Osteocyte (in vitro differentiated cells): Measurements from ENCODE around the gene UBXN2A. TPM values are rescaled to one million over a fixed set of nuclear protein-coding genes. Genes with fewer than 3 reads are reported as not detected.

Experiments used
- DNase-seq: peaks from one replicate; pipeline ENCODE4 v3.0.0; 2021; ENCODE audit warnings: mixed read lengths; ENCODE audit not compliant: unreplicated experiment; ENCODE audit errors: extremely low spot score
- H3K27ac Mint-ChIP-seq: one replicate; pipeline ENCODE4 v1.8.0; 2021; ENCODE audit warnings: mild to moderate bottlenecking, mixed read lengths; ENCODE audit not compliant: unreplicated experiment
- H3K27me3 Mint-ChIP-seq: one replicate; pipeline ENCODE4 v1.8.0; 2021; ENCODE audit warnings: mixed read lengths; ENCODE audit not compliant: unreplicated experiment
- H3K36me3 Mint-ChIP-seq: one replicate; pipeline ENCODE4 v1.8.0; 2021; ENCODE audit warnings: mixed read lengths; ENCODE audit not compliant: unreplicated experiment
- H3K4me1 Mint-ChIP-seq: one replicate; pipeline ENCODE4 v1.8.0; 2021; ENCODE audit warnings: mixed read lengths; ENCODE audit not compliant: unreplicated experiment
- H3K4me3 Mint-ChIP-seq: one replicate; pipeline ENCODE4 v1.8.0; 2021; ENCODE audit warnings: mild to moderate bottlenecking, moderate library complexity, mixed read lengths; ENCODE audit not compliant: unreplicated experiment
- H3K9me3 Mint-ChIP-seq: one replicate; pipeline ENCODE4 v1.8.0; 2021; ENCODE audit warnings: mixed read lengths; ENCODE audit not compliant: unreplicated experiment
- total RNA-seq: library from RNA; stranded (reverse); gene quantifications from 2 replicates; pipeline ENCODE4 v1.2.1, GENCODE V29; 2021
- TF ChIP-seq, protein P1 (sequence below): fragments of 200-600 bp; sonication (generic); IDR thresholded peaks from 2 replicates; pipeline ENCODE4 v1.5.0; 2021; ENCODE audit warnings: antibody characterized with exemption, mild to moderate bottlenecking, moderate library complexity

UBXN2A gene
- total RNA-seq, 1 donor from 2014 or later, result 18.8 TPM

DNA sequence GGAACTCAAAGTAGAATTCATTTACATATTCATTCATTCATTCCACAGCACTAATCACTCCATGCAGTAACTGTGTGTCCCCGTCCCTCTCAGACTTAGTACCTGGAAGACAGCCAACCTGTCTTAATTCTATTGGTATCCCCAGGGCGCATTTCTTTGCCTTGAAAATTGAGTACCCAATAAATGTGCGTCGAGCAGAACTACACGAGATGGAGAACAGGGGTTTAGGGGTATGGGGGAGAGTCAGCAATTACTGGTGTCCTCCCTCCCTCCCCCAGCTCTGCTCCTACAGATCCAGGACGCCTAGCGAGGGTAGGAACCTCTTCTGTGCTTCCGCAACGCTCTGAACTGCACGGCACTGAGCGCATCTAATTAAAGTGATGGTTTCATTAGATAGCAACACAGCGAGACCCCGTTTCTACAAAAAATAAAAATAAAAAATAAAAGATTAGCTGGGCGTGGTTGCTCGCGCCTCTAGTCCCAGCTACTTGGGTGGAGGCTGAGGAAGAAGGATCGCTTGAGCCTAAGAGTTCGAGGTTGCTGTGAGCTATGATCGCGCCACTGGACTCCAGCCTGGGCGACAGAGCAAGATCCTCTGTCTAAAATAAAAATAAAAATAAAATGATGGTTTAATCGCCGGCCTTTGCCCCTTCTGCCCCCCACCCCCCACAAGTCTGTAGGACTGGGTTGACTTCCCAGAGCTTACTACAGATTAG, 108.7 kb downstream of the UBXN2A start:
- DNase-seq, result no peak
- Mint-ChIP-seq H3K4me1 (peaks cover 17% of the 10 kb centered on the region), H3K9me3 (no peaks in the 10 kb centered on the region), H3K4me3 (no peak overlapping the region), H3K36me3 (no peaks in the 10 kb centered on the region), H3K27ac (no peak overlapping the region), H3K27me3 (no peaks in the 10 kb centered on the region)
- TF ChIP-seq, protein P1, sequence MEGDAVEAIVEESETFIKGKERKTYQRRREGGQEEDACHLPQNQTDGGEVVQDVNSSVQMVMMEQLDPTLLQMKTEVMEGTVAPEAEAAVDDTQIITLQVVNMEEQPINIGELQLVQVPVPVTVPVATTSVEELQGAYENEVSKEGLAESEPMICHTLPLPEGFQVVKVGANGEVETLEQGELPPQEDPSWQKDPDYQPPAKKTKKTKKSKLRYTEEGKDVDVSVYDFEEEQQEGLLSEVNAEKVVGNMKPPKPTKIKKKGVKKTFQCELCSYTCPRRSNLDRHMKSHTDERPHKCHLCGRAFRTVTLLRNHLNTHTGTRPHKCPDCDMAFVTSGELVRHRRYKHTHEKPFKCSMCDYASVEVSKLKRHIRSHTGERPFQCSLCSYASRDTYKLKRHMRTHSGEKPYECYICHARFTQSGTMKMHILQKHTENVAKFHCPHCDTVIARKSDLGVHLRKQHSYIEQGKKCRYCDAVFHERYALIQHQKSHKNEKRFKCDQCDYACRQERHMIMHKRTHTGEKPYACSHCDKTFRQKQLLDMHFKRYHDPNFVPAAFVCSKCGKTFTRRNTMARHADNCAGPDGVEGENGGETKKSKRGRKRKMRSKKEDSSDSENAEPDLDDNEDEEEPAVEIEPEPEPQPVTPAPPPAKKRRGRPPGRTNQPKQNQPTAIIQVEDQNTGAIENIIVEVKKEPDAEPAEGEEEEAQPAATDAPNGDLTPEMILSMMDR, result no peak

DNA sequence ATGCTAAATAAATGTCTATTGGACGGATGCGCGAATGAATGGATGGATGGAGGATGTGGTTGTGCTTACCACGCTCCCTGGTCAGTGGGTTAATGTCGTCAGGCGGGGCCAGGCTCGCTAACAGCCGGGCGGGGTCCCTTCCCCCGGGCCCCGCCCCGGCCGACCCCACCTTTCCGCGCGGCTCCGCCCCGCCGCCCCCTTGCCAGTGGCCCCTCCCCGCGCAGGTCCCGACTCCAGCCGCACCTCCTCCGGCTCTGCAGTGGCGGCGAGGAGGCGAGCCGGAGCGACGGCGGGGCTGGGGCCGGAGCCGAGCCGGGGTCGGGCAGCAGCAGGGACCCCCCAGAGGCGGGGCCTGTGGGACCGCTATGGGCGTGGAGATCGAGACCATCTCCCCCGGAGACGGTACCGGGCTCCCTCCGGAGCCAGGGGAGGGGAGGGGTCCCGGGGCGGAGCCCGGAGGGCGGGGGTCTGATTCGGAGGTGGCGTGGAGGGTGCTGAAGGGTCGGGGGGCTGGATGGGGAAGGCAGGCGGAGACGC, 109.3 kb downstream of the UBXN2A start, which contains the start of gene FKBP1B:
TSS of gene FKBP1B (plus strand) at position 257 of the 537 bp plus-strand sequence. CDS start at position 366, 109 bp downstream.
- TF ChIP-seq, protein P1, result no peak
- Mint-ChIP-seq H3K4me1 (peaks cover 17% of the 10 kb centered on the region), H3K36me3 (peaks cover 4% of the 10 kb centered on the region), H3K9me3 (no peaks in the 10 kb centered on the region), H3K4me3 (no peak within 1 kb of the TSS), H3K27me3 (no peaks in the 10 kb centered on the region), H3K27ac (no peak within 1 kb of the TSS)
- no peak for DNase-seq

DNA sequence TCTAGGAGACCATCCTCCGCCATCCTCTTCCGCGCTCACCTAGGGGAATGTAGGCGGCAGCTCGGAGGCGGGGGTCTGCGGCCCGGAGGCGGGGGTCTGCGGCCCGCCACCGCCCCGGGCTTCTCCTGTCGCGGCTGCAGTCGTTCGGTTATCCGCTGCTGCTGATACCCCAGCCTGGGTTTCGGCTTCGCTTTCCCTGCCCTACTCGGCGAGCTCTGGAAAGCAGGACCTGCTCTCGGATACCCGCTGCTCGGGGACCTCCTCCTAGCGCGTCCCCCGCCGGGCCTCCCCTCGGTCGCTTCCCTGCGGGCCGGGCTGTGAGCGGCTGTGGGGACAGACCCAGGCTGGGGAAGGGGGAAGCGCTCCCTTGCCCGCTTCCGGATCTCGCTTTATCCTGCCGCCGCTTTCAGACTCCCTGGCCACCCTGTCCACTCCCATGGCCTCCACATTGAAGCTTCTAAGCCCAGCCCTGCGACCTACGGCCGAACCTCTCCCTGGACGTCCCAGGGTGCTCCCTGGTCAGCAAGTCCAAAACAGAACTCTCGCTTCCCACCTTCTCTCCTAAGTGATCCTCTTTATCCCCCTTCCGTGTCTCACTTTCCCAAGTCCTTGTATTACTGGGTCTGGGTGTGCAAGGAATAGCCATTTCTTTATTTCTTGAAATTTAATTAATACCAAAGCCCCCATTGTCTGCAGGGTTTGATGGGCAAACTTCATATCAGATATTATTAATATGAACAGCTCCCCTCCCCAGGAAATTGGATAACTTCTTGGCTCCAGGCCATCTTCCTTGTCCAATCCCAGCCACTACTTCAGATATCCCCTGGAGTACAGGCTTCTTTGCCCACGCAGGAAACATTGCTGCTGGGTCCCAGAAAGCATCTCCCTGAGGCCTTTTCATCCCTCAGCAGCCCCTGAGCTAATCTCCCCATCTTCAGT, 110.0 kb downstream of the UBXN2A start:
- no peak overlapping the region for H3K4me3 Mint-ChIP-seq
- no peaks in the 10 kb centered on the region for H3K27me3 Mint-ChIP-seq
- TF ChIP-seq, protein P1, result no peak
- no peak for DNase-seq
- peaks cover 13% of the 10 kb centered on the region for H3K4me1 Mint-ChIP-seq
- H3K27ac Mint-ChIP-seq, result no peak overlapping the region
- H3K9me3 Mint-ChIP-seq, result no peaks in the 10 kb centered on the region
- peaks cover 4% of the 10 kb centered on the region for H3K36me3 Mint-ChIP-seq

DNA sequence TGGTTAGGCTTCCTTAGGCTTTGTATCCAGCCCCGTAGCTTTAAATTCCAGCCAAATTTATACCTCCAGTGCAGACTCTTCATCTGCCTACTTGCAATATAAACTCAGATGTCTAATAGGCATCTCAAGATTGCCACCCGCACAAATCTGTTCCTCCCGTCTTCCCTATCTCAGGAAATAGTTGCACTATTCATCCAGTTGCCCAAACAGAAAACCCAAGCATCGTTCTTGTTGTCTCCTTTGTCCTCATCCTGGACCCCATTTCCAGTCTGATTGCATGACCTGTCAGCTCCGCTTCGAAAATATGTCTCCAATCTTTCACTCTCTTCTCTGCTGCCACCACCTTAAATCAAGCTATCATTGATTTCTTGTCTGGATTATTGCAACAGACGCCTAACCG, 111.6 kb downstream of the UBXN2A start:
- no peak for DNase-seq
- H3K27me3 Mint-ChIP-seq, result no peaks in the 10 kb centered on the region
- H3K4me3 Mint-ChIP-seq, result no peak overlapping the region
- TF ChIP-seq, protein P1, result no peak
- H3K36me3 Mint-ChIP-seq, result peaks cover 4% of the 10 kb centered on the region
- H3K9me3 Mint-ChIP-seq, result no peaks in the 10 kb centered on the region
- no peak overlapping the region for H3K27ac Mint-ChIP-seq
- peaks cover 7% of the 10 kb centered on the region for H3K4me1 Mint-ChIP-seq
